ENCODE results near the gene VPS45.

DNA sequence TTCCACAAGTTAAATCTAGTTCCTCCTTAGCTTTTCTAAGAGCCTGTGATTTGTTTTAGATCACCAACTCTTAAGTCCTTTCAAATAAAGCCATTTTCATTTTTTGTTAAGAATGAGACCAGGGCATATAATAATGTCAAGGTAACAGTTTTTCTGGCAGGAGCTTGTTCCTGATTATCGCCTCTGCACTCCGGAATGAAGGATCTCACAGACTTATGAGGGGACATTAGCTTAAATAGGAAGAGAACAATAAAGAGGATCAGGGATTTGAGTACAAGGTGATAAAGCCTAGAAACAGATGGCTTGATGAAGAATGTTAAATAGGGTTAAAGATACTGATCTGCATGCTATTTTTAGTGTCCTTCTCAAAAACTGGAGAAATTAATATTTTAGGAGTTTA lies 43.4 kb upstream of the VPS45 start:
- TF ChIP-seq SNAI2 (CRISPR knock-in tag; IDR thresholded peaks at IDR 0.05) (no peak), ZC3H10 (CRISPR knock-in tag; IDR thresholded peaks at IDR 0.05) (no peak), ZFP3 (CRISPR knock-in tag; IDR thresholded peaks at IDR 0.05) (no peak), ESRRG (CRISPR knock-in tag; IDR thresholded peaks at IDR 0.05) (no peak), ZNF70 (CRISPR knock-in tag; IDR thresholded peaks at IDR 0.05) (no peak), TCF4 (CRISPR knock-in tag; IDR thresholded peaks at IDR 0.05; ENCODE audit: borderline replicate concordance) (no peak), ZNF8 (CRISPR knock-in tag; IDR thresholded peaks at IDR 0.05) (no peak), RARB (CRISPR knock-in tag; IDR thresholded peaks at IDR 0.05) (no peak)
- TF ChIP-seq, protein P1, sequence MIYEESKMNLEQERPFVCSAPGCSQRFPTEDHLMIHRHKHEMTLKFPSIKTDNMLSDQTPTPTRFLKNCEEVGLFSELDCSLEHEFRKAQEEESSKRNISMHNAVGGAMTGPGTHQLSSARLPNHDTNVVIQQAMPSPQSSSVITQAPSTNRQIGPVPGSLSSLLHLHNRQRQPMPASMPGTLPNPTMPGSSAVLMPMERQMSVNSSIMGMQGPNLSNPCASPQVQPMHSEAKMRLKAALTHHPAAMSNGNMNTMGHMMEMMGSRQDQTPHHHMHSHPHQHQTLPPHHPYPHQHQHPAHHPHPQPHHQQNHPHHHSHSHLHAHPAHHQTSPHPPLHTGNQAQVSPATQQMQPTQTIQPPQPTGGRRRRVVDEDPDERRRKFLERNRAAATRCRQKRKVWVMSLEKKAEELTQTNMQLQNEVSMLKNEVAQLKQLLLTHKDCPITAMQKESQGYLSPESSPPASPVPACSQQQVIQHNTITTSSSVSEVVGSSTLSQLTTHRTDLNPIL (CRISPR knock-in tag; IDR thresholded peaks at IDR 0.05; ENCODE audit: low read depth) = no peak
- TF ChIP-seq, protein P2, sequence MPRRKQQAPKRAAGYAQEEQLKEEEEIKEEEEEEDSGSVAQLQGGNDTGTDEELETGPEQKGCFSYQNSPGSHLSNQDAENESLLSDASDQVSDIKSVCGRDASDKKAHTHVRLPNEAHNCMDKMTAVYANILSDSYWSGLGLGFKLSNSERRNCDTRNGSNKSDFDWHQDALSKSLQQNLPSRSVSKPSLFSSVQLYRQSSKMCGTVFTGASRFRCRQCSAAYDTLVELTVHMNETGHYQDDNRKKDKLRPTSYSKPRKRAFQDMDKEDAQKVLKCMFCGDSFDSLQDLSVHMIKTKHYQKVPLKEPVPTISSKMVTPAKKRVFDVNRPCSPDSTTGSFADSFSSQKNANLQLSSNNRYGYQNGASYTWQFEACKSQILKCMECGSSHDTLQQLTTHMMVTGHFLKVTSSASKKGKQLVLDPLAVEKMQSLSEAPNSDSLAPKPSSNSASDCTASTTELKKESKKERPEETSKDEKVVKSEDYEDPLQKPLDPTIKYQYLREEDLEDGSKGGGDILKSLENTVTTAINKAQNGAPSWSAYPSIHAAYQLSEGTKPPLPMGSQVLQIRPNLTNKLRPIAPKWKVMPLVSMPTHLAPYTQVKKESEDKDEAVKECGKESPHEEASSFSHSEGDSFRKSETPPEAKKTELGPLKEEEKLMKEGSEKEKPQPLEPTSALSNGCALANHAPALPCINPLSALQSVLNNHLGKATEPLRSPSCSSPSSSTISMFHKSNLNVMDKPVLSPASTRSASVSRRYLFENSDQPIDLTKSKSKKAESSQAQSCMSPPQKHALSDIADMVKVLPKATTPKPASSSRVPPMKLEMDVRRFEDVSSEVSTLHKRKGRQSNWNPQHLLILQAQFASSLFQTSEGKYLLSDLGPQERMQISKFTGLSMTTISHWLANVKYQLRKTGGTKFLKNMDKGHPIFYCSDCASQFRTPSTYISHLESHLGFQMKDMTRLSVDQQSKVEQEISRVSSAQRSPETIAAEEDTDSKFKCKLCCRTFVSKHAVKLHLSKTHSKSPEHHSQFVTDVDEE (CRISPR knock-in tag; IDR thresholded peaks at IDR 0.05) = no peak
- TF ChIP-seq, protein P3, sequence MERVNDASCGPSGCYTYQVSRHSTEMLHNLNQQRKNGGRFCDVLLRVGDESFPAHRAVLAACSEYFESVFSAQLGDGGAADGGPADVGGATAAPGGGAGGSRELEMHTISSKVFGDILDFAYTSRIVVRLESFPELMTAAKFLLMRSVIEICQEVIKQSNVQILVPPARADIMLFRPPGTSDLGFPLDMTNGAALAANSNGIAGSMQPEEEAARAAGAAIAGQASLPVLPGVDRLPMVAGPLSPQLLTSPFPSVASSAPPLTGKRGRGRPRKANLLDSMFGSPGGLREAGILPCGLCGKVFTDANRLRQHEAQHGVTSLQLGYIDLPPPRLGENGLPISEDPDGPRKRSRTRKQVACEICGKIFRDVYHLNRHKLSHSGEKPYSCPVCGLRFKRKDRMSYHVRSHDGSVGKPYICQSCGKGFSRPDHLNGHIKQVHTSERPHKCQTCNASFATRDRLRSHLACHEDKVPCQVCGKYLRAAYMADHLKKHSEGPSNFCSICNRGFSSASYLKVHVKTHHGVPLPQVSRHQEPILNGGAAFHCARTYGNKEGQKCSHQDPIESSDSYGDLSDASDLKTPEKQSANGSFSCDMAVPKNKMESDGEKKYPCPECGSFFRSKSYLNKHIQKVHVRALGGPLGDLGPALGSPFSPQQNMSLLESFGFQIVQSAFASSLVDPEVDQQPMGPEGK (CRISPR knock-in tag; IDR thresholded peaks at IDR 0.05; ENCODE audit: borderline replicate concordance) = no peak

All from SK-N-SH treated with all-trans-retinoic acid at 6 μM for 48 hours (cell line).